Neural progenitor cell (in vitro differentiated cells): ENCODE results near the gene DLEC1.

ENCODE experiments used
- CTCF ChIP-seq: fragments of 200-600 bp; sonication (generic); IDR thresholded peaks from 2 replicates; pipeline ENCODE4 v1.5.1; 2017; ENCODE audit warnings: antibody characterized with exemption, mild to moderate bottlenecking
- EZH2 ChIP-seq: fragments of 200-600 bp; sonication (generic); IDR thresholded peaks from 2 replicates; pipeline ENCODE4 v1.6.1; 2017; ENCODE audit warnings: antibody characterized with exemption, mild to moderate bottlenecking, moderate library complexity

- no peak for TF ChIP-seq CTCF
- no peak for TF ChIP-seq EZH2
These were observed 38.0 kb upstream of the DLEC1 start for GRCh38 chr3:38000965-38001455.
